HUDEP-2 (cell line): Measurements from ENCODE around the gene ETFBKMT.
"Not testable (repeated sequence)": the region's sequence is repeated elsewhere in the genome, so short reads cannot be mapped to it uniquely, and the experiment has no call there.

Experiments
- DNase-seq, 76 experiments: peaks; one replicate each; lab custom pipeline; 2025; ENCODE audit not compliant: unreplicated experiment in 76 of 76; lab: John Stamatoyannopoulos, UW

Gene ETFBKMT

DNA sequence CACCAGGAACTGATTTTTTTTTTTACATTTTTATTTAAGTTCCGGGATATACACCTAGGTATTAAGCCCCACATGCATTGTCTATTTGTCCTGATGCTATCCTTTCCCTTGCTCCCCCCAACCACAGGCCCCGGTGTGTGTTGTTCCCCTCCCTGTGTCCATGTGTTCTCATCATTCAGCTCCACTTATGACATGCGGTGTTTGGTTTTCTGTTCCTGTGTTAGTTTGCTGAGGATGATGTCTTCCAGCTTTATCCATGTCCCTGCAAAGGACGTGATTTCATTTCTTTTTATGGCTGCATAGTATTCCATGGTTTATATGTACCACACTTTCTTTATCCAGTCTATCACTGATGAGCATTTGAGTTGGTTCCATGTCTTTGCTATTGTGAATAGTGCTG is 57.5 kb downstream of the ETFBKMT start:
- DNase-seq = not testable (repeated sequence)

DNA sequence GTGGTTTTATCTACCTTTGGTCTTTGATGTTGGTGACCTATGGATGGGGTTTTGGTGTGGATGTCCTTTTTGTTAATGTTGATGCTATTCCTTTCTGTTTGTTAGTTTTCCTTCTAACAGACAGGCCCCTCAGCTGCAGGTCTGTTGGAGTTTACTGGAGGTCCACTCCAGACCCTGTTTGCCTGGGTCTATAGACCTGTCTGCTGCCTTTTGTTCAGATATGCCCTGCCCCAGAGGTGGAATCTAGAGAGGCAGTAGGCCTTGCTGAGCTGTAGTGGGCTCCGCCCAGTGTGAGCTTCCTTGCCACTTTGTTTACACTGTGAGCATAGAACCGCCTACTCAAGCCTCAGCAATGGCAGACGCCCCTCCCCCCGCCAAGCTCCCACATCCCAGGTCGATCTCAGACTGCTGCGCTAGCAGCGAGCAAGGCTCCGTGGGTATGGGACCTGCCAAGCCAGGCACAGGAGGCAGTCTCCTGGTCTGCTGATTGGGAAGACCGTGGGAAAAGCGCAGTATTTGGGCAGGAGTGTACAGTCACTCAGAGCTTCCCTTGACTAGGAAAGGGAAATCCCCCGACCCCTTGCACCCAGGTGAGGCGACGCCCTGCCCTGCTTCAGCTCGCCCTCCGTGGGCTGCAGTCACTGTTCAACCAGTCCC is 59.2 kb downstream of the ETFBKMT start:
- DNase-seq = peak in 2 of 76 experiments; percentile 2 to 12

DNA sequence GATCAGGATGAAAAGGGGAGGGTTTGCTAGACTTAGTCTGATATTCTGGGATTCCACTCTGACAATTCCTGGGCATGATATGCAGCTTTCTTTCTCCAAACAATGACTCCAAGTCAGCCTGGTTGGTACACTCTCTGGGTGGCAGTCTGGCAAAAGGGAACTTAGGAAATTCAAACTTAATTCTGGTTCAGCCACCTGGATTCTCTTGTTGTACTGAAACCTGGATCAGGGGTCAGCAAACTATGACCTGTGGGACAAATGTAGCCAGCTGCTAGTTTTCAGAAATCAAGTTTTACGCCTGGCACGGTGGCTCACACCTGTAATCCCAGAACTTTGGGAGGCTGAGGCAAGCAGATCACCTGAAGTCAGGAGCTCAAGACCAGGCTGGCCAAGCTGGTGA is 63.1 kb downstream of the ETFBKMT start:
- DNase-seq = no peak
